Psoas muscle (tissue), 8 donors: ENCODE data around the gene PUS10. TPM values are rescaled to one million over a fixed set of nuclear protein-coding genes. Genes with fewer than 3 reads are reported as not detected.

Experiments used
- ATAC-seq, 4 donors: fragments of 200-7000 bp; cut with Tn5 transposase; one replicate each; pipeline ENCODE4 v1.9.1; 2020; ENCODE audit warnings: moderate library complexity in 3 of 4, mild to moderate bottlenecking in 2 of 4
- DNase-seq, 2 donors: peaks; one replicate each; pipeline ENCODE4 v3.0.0-alpha.2; 2020
- H3K27ac ChIP-seq: fragments of 200-600 bp; one replicate; pipeline ENCODE4 v1.8.0; 2022
- H3K27me3 ChIP-seq, 3 donors: fragments of 200-600 bp in 1 of 3; one replicate each; pipeline versions ENCODE4 v1.6.1 to v1.8.0; 2013 to 2022; ENCODE audit warnings: low read length in 2 of 3, mild to moderate bottlenecking in 2 of 3, moderate library complexity in 1 of 3; ENCODE audit not compliant: insufficient read depth in 3 of 3
- H3K36me3 ChIP-seq, 2 donors: fragments of 200-600 bp in 1 of 2; one replicate each; pipeline versions ENCODE4 v1.6.1 to v1.8.0; 2013 to 2022; ENCODE audit warnings: low read depth in 1 of 2, mild to moderate bottlenecking in 1 of 2, moderate library complexity in 1 of 2; ENCODE audit not compliant: insufficient read depth in 1 of 2
- H3K4me1 ChIP-seq: fragments of 200-600 bp; one replicate; pipeline ENCODE4 v1.8.0; 2022
- H3K4me3 ChIP-seq: fragments of 200-600 bp; one replicate; pipeline ENCODE4 v1.8.0; 2022; ENCODE audit warnings: mild to moderate bottlenecking
- H3K9me3 ChIP-seq: fragments of 200-600 bp; one replicate; pipeline ENCODE4 v1.8.0; 2022
- whole genome bisulfite sequencing, 3 donors: extraction: QIAGEN DNeasy Blood & Tissue Kit; methylation state at CpG; one replicate each; pipeline versions ENCODE4 v1.1.6 to v1.1.7; 2013; 5-methylcytosine and 5-hydroxymethylcytosine counted together
- intact Hi-C, 2 donors: fragments of 100-400 bp; cut with DNase I; formaldehyde crosslinking; loops; one replicate each; pipeline versions ENCODE4 v1.11.0 to v1.14.2; 2022
- polyA plus RNA-seq, 3 donors: library from polyadenylated mRNA; stranded (reverse); fragments of 200-250 nt; gene quantifications; one replicate each; pipeline ENCODE4 v1.2.3, GENCODE V29; 2013
- total RNA-seq, 4 donors: library from RNA; stranded (reverse); fragmentation: NEBNext Ultra II Directional in 2 of 4; extraction: Animal tissue kit (Norgen Biotek cat#: 25700) in 2 of 4; gene quantifications; one replicate each; pipeline versions ENCODE4 v1.2.1 to v1.2.4, GENCODE V29; 2021 to 2023
- TF ChIP-seq, protein P1 (sequence below): fragments of 200-600 bp; IDR thresholded peaks from one replicate; pipeline ENCODE4 v1.8.0; 2022; ENCODE audit warnings: antibody characterized with exemption
- donor health status: healthy with polysubstance abuse.
- donor health status: DM: no; HTN: no; CAD: no; lungs with moderate emphysema.
- donor health status: Bipolar disorder and iron deficiency.
- donor health status: healthy.
- donor health status: DM: yes; HTN: yes; CAD: no.
- donor health status: DM: no; HTN: no; CAD: no.
- donor health status: DM: no; HTN: no; CAD: no.
- donor health status: DM: yes; HTN: yes; CAD: no.

The PUS10 gene
- total and polyA plus RNA-seq, 7 donors, result 1.4 to 5.1 (median 2.9) TPM

- Histone ChIP-seq H3K27ac (no peak overlapping the region), H3K36me3 (peaks cover 0 to 94% of the 10 kb centered on the region in 2 donors)
- 77 to 79% (median 78%) methylated on average over 6 of the region's 6 CpGs for WGBS, 3 donors
Observed at GRCh38 chr2:60899230-60899891, 118.7 kb downstream of the PUS10 start.

DNA sequence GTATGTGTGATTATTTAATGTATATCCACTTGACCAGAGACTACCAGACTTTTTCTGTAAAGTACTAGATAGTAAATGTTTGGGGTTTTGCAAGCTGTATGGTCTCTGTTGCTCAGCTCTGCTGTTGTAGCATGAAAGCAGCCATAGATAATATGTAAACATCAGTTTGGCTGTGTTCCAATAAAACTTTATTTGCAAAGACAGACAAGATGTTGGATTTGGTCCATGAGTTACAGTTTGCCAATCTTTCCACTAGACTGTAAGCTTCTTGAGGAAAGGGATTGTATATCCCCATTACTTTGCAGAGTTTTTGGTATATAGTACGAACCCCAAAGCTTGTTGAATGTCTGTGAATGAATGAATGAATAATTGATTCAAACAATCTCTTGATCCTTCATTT lies 119.5 kb downstream of the PUS10 start:
- no peak for ATAC-seq
- intact Hi-C loops, result no loop called here
- TF ChIP-seq, protein P1, sequence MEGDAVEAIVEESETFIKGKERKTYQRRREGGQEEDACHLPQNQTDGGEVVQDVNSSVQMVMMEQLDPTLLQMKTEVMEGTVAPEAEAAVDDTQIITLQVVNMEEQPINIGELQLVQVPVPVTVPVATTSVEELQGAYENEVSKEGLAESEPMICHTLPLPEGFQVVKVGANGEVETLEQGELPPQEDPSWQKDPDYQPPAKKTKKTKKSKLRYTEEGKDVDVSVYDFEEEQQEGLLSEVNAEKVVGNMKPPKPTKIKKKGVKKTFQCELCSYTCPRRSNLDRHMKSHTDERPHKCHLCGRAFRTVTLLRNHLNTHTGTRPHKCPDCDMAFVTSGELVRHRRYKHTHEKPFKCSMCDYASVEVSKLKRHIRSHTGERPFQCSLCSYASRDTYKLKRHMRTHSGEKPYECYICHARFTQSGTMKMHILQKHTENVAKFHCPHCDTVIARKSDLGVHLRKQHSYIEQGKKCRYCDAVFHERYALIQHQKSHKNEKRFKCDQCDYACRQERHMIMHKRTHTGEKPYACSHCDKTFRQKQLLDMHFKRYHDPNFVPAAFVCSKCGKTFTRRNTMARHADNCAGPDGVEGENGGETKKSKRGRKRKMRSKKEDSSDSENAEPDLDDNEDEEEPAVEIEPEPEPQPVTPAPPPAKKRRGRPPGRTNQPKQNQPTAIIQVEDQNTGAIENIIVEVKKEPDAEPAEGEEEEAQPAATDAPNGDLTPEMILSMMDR, result no peak
- 100% methylated on average over 1 of the region's 1 CpG for WGBS, 3 donors
- Histone ChIP-seq H3K36me3 (peaks cover 0 to 96% of the 10 kb centered on the region in 2 donors), H3K4me1 (no peaks in the 10 kb centered on the region), H3K9me3 (no peaks in the 10 kb centered on the region), H3K27ac (no peak overlapping the region), H3K27me3 (no peaks in the 10 kb centered on the region), H3K4me3 (no peak overlapping the region)
- DNase-seq, result no peak

More at GRCh38 chr2:60899230-60899891, 118.7 kb downstream of the PUS10 start:
- H3K27me3 ChIP-seq, result no peaks in the 10 kb centered on the region
- no peak overlapping the region for H3K4me3 ChIP-seq
- H3K9me3 ChIP-seq, result no peaks in the 10 kb centered on the region
- no peak for ATAC-seq
- no peaks in the 10 kb centered on the region for H3K4me1 ChIP-seq
- no peak for DNase-seq
- intact Hi-C loops, result no loop called here
- TF ChIP-seq, protein P1, result no peak

Other genes with a start within 250 kb of the PUS10 start
- gene REL, start 136.7 kb downstream of the PUS10 start, total RNA-seq, result 1 to 10 TPM; 4.0 to 6.9 (median 4.7) TPM
- gene REL, start 136.7 kb downstream of the PUS10 start, polyA plus RNA-seq, result 1 to 10 TPM in 1 of 3 donors, under 1 TPM in 2; 0.49 to 2.3 (median 0.53) TPM
- gene PEX13, start 535 bp downstream of the PUS10 start, total RNA-seq, result 10 to 100 TPM; 20.9 to 29.2 (median 22.5) TPM
- gene PEX13, start 535 bp downstream of the PUS10 start, polyA plus RNA-seq, result 10 to 100 TPM; 11.3 to 23.5 (median 13.8) TPM
- gene SANBR, start 47.6 kb upstream of the PUS10 start, total RNA-seq, result 1 to 10 TPM; 2.3 to 5.0 (median 2.9) TPM
- gene SANBR, start 47.6 kb upstream of the PUS10 start, polyA plus RNA-seq, result 1 to 10 TPM; 1.6 to 2.3 (median 1.6) TPM
- 10 to 100 TPM in 3 of 4 donors, 1 to 10 TPM in 1; 7.1 to 16.6 (median 13.4) TPM for gene C2orf74, start 143.9 kb upstream of the PUS10 start, total RNA-seq
- gene C2orf74, start 143.9 kb upstream of the PUS10 start, polyA plus RNA-seq, result 10 to 100 TPM; 11.0 to 13.8 (median 13.4) TPM